ENCODE data around the gene MSRB1. TPM values are rescaled to one million over a fixed set of nuclear protein-coding genes. Genes with fewer than 3 reads are reported as not detected.

Gene MSRB1
- total and polyA plus RNA-seq, 2 of the 13 experiments (the other 11 are each of a cell fraction or from before 2014, with no cell fraction given), result 32.1 to 75.4 TPM

DNA sequence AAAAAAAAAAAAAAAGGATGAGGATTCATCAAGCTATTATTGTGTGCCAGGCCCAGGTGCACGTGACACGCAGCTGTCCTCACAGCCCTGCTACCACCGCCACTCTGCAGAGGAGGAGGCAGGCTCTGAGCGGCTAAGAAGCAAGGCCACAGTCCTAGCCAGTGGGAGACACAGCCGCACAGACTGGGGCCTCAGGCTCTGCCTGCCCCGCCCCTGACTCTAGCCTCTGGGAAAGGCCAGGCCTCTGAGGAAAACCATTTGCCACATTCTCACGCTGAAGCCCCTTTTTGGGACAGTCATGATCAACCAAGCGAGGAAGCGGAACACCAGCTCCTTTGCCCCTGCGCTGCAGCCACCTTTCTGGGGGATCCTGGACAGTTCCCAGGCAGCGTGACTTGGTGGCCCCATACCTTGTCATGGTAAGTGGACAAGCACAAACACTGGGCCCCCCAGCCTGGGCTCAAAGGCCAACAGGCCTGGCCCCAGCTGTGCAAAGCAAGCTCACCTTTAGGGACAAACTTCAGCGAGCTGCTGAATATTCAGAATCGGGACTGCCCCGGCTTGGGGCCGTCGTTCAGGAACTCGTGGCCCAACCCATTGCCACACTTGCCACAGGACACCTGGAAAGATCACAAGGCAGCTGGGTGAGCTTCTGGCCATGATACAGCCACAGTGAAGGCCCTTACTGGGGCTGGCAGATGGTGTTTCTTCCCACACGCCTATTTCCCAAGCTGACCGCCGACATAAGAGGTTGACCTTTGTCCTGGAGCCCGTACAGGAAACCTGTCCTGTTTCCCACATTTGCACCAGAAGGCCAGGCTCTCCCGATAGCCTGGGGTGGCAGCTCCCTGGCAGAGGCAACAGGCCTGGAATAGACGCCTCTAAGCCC lies 2.5 kb downstream of the MSRB1 start (continued):
- TF ChIP-seq, protein P1, sequence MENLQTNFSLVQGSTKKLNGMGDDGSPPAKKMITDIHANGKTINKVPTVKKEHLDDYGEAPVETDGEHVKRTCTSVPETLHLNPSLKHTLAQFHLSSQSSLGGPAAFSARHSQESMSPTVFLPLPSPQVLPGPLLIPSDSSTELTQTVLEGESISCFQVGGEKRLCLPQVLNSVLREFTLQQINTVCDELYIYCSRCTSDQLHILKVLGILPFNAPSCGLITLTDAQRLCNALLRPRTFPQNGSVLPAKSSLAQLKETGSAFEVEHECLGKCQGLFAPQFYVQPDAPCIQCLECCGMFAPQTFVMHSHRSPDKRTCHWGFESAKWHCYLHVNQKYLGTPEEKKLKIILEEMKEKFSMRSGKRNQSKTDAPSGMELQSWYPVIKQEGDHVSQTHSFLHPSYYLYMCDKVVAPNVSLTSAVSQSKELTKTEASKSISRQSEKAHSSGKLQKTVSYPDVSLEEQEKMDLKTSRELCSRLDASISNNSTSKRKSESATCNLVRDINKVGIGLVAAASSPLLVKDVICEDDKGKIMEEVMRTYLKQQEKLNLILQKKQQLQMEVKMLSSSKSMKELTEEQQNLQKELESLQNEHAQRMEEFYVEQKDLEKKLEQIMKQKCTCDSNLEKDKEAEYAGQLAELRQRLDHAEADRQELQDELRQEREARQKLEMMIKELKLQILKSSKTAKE (CRISPR knock-in tag; IDR thresholded peaks at IDR 0.05; ENCODE audit: borderline replicate concordance), result peak; percentile 65
- TF ChIP-seq, protein P2, sequence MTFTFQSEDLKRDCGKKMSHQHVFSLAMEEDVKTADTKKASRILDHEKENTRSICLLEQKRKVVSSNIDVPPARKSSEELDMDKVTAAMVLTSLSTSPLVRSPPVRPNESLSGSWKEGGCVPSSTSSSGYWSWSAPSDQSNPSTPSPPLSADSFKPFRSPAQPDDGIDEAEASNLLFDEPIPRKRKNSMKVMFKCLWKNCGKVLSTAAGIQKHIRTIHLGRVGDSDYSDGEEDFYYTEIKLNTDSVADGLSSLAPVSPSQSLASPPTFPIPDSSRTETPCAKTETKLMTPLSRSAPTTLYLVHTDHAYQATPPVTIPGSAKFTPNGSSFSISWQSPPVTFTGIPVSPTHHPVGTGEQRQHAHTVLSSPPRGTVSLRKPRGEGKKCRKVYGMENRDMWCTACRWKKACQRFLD (CRISPR knock-in tag; IDR thresholded peaks at IDR 0.05; ENCODE audit: borderline replicate concordance), result 0 out of 2 replicates have a peak, but pooled peaks have one; percentile 35
- TF ChIP-seq, protein P3, sequence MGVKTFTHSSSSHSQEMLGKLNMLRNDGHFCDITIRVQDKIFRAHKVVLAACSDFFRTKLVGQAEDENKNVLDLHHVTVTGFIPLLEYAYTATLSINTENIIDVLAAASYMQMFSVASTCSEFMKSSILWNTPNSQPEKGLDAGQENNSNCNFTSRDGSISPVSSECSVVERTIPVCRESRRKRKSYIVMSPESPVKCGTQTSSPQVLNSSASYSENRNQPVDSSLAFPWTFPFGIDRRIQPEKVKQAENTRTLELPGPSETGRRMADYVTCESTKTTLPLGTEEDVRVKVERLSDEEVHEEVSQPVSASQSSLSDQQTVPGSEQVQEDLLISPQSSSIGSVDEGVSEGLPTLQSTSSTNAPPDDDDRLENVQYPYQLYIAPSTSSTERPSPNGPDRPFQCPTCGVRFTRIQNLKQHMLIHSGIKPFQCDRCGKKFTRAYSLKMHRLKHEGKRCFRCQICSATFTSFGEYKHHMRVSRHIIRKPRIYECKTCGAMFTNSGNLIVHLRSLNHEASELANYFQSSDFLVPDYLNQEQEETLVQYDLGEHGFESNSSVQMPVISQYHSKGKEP (CRISPR knock-in tag; IDR thresholded peaks at IDR 0.05), result peak; percentile 38; the same call in 1 of the 2 replicates
- TF ChIP-seq, protein P4, sequence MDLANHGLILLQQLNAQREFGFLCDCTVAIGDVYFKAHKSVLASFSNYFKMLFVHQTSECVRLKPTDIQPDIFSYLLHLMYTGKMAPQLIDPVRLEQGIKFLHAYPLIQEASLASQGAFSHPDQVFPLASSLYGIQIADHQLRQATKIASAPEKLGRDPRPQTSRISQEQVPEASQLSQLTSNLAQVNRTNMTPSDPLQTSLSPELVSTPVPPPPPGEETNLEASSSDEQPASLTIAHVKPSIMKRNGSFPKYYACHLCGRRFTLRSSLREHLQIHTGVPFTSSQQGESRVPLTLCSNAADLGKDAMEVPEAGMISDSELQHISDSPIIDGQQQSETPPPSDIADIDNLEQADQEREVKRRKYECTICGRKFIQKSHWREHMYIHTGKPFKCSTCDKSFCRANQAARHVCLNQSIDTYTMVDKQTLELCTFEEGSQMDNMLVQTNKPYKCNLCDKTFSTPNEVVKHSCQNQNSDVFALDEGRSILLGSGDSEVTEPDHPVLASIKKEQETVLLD (CRISPR knock-in tag; IDR thresholded peaks at IDR 0.05; ENCODE audit: low read depth), result peak; percentile 42; the same call in 1 of the 2 replicates
- peak; percentile 65 for TF ChIP-seq FOXO1 (CRISPR knock-in tag; IDR thresholded peaks at IDR 0.05)
- TF ChIP-seq KDM3A (CRISPR knock-in tag; IDR thresholded peaks at IDR 0.05; ENCODE audit: low read depth), result peak; percentile 26; the same call in 1 of the 2 replicates
- TF ChIP-seq ZNF138 (CRISPR knock-in tag; IDR thresholded peaks at IDR 0.05; ENCODE audit: low read depth), result no peak
- TF ChIP-seq RFX1 (IDR thresholded peaks at IDR 0.05), result no peak
- TF ChIP-seq RNF2 (conservative IDR thresholded peaks at IDR 0.05; ENCODE audit: low read depth), result 0 out of 2 replicates have a peak, but pooled peaks have one; percentile 26
- TF ChIP-seq, protein P5, sequence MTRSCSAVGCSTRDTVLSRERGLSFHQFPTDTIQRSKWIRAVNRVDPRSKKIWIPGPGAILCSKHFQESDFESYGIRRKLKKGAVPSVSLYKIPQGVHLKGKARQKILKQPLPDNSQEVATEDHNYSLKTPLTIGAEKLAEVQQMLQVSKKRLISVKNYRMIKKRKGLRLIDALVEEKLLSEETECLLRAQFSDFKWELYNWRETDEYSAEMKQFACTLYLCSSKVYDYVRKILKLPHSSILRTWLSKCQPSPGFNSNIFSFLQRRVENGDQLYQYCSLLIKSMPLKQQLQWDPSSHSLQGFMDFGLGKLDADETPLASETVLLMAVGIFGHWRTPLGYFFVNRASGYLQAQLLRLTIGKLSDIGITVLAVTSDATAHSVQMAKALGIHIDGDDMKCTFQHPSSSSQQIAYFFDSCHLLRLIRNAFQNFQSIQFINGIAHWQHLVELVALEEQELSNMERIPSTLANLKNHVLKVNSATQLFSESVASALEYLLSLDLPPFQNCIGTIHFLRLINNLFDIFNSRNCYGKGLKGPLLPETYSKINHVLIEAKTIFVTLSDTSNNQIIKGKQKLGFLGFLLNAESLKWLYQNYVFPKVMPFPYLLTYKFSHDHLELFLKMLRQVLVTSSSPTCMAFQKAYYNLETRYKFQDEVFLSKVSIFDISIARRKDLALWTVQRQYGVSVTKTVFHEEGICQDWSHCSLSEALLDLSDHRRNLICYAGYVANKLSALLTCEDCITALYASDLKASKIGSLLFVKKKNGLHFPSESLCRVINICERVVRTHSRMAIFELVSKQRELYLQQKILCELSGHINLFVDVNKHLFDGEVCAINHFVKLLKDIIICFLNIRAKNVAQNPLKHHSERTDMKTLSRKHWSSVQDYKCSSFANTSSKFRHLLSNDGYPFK (CRISPR knock-in tag; IDR thresholded peaks at IDR 0.05; ENCODE audit: borderline replicate concordance), result 0 out of 2 replicates have a peak, but pooled peaks have one; percentile 9
- peak; percentile 63 for TF ChIP-seq FOSL2 (CRISPR knock-in tag; IDR thresholded peaks at IDR 0.05)
- no peak for TF ChIP-seq JUND (CRISPR knock-in tag; IDR thresholded peaks at IDR 0.05)
- no peak for TF ChIP-seq ZNF34 (CRISPR knock-in tag; IDR thresholded peaks at IDR 0.05; ENCODE audit: borderline replicate concordance)
- peak; percentile 84; the same call in 1 of the 2 replicates for TF ChIP-seq ZNF788 (CRISPR knock-in tag; IDR thresholded peaks at IDR 0.05; ENCODE audit: borderline replicate concordance)
- peak; percentile 57 for TF ChIP-seq HDAC2 (CRISPR knock-in tag; IDR thresholded peaks at IDR 0.05)
- TF ChIP-seq, protein P6, sequence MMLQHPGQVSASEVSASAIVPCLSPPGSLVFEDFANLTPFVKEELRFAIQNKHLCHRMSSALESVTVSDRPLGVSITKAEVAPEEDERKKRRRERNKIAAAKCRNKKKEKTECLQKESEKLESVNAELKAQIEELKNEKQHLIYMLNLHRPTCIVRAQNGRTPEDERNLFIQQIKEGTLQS (CRISPR knock-in tag; IDR thresholded peaks at IDR 0.05), result 0 out of 2 replicates have a peak, but pooled peaks have one; percentile 22

Measured in HepG2 (cell line).